Endothelial cell of umbilical vein (primary cell): ENCODE results near the gene C10orf71. TPM values are rescaled to one million over a fixed set of nuclear protein-coding genes. Genes with fewer than 3 reads are reported as not detected.

Source experiments
- BruUV-seq: library from RNA; stranded (reverse); fragments of 400-500 nt; replicated peaks from 2 replicates; lab custom pipeline; 2021; lab: Mats Ljungman, UMichigan
- CTCF ChIA-PET: fragments of 300-600, 350-600 bp; sonication (Branson Sonifier 250); formaldehyde crosslinking; loops from one replicate; lab custom pipeline; 2021; ENCODE audit warnings: antibody characterized with exemption, inconsistent platforms; lab: Charles Lee
- POLR2A ChIA-PET: fragments of 300-600, 350-600 bp; sonication (Branson Sonifier 250); formaldehyde crosslinking; loops from one replicate; lab custom pipeline; 2021; ENCODE audit warnings: antibody characterized with exemption, inconsistent platforms; lab: Charles Lee
- DNase-seq: peaks from one replicate; pipeline ENCODE4 v3.0.0-alpha.2; 2011; ENCODE audit warnings: low read depth, low spot score
- FAIRE-seq: peaks from 2 replicates; lab custom pipeline; 2011; peaks lifted over from hg19 to GRCh38; lab: Jason Lieb, UNC
- H2AFZ ChIP-seq: 2 replicates; pipeline ENCODE4 v1.6.0; 2012; ENCODE audit warnings: low read depth, low read length, control low read depth, inconsistent platforms
- H3K27ac ChIP-seq: 2 replicates; pipeline ENCODE4 v1.5.1; 2011; ENCODE audit warnings: low read depth, mild to moderate bottlenecking, control low read depth, low read length, moderate library complexity; ENCODE audit not compliant: insufficient read depth
- H3K27me3 ChIP-seq, 2 experiments: 2 replicates each; pipeline versions ENCODE4 v1.6.0 to v1.6.1; 2011; ENCODE audit warnings: low read length in 2 of 2, mixed read lengths in 1 of 2; ENCODE audit not compliant: control insufficient read depth in 2 of 2, insufficient read depth in 2 of 2
- H3K36me3 ChIP-seq, 2 experiments: 2 replicates in 1 of 2; 3 replicates in 1 of 2; pipeline ENCODE4 v1.5.1; 2011; ENCODE audit warnings: low read length in 2 of 2, mild to moderate bottlenecking in 1 of 2, moderate library complexity in 1 of 2; ENCODE audit not compliant: control insufficient read depth in 2 of 2, insufficient read depth in 2 of 2; ENCODE audit errors: extremely low read depth in 1 of 2
- H3K4me1 ChIP-seq: 3 replicates; pipeline ENCODE4 v1.5.1; 2011; ENCODE audit warnings: mild to moderate bottlenecking, low read length; ENCODE audit not compliant: control insufficient read depth, insufficient read depth; ENCODE audit errors: extremely low read depth
- H3K4me2 ChIP-seq: 2 replicates; pipeline ENCODE4 v1.6.1; 2011; ENCODE audit warnings: low read length, control low read depth, mixed read lengths; ENCODE audit not compliant: insufficient read depth
- H3K4me3 ChIP-seq, 3 experiments: fragments of 200-600 bp in 1 of 3; sonication (generic), shearing (Covaris generic) in 1 of 3; replicated peaks in 1 of 3; 2 replicates each; pipeline ENCODE4 v1.5.1; 2011 to 2016; ENCODE audit warnings: control low read depth in 3 of 3, low read length in 3 of 3, mild to moderate bottlenecking in 2 of 3, inconsistent platforms in 1 of 3, low read depth in 1 of 3, moderate library complexity in 1 of 3; ENCODE audit not compliant: insufficient read depth in 1 of 3
- H3K79me2 ChIP-seq: 2 replicates; pipeline ENCODE4 v1.6.0; 2012; ENCODE audit warnings: low read length, inconsistent platforms; ENCODE audit not compliant: control insufficient read depth, insufficient read depth
- H3K9ac ChIP-seq: replicated peaks from 2 replicates; pipeline ENCODE3; 2011; ENCODE audit warnings: low read length, control low read depth; ENCODE audit not compliant: insufficient read depth; ENCODE audit errors: extremely low read depth
- H3K9me1 ChIP-seq: replicated peaks from 3 replicates; pipeline ENCODE4 v1.6.0; 2011; ENCODE audit warnings: mild to moderate bottlenecking, low read length; ENCODE audit not compliant: control insufficient read depth, insufficient read depth; ENCODE audit errors: extremely low read depth
- H3K9me3 ChIP-seq: replicated peaks from 2 replicates; pipeline ENCODE4 v1.5.1; 2012; ENCODE audit warnings: low read length, inconsistent platforms; ENCODE audit not compliant: control insufficient read depth, insufficient read depth
- H4K20me1 ChIP-seq: replicated peaks from 2 replicates; pipeline ENCODE3; 2011; ENCODE audit warnings: mild to moderate bottlenecking, low read length; ENCODE audit not compliant: control insufficient read depth, insufficient read depth; ENCODE audit errors: extremely low read depth
- CTCF ChIP-seq, 2 donors: IDR thresholded peaks; 1 replicate in 1 of 2; 2 replicates in 1 of 2; pipeline ENCODE4 v1.5.1; 2011; ENCODE audit warnings: low read length in 2 of 2, mild to moderate bottlenecking in 2 of 2, moderate library complexity in 2 of 2, control low read depth in 1 of 2, inconsistent platforms in 1 of 2, low read depth in 1 of 2; ENCODE audit not compliant: insufficient read depth in 1 of 2; ENCODE audit errors: extremely low read depth in 1 of 2
- EZH2 ChIP-seq: IDR thresholded peaks from 2 replicates; pipeline ENCODE4 v1.6.1; 2012; ENCODE audit warnings: borderline replicate concordance, low read depth, mild to moderate bottlenecking, moderate library complexity, low read length, inconsistent platforms; ENCODE audit not compliant: severe bottlenecking
- FOS ChIP-seq: IDR thresholded peaks from 2 replicates; pipeline ENCODE4 v1.6.1; 2011; ENCODE audit warnings: mild to moderate bottlenecking, low read length, moderate library complexity, borderline replicate concordance; ENCODE audit not compliant: insufficient read depth
- JUN ChIP-seq: IDR thresholded peaks from 2 replicates; pipeline ENCODE4 v1.6.1; 2011; ENCODE audit warnings: borderline replicate concordance, low read depth; ENCODE audit not compliant: insufficient read length, insufficient read depth
- MAX ChIP-seq: IDR thresholded peaks from 2 replicates; pipeline ENCODE4 v1.6.1; 2011; ENCODE audit not compliant: insufficient read depth, insufficient read length
- MYC ChIP-seq: IDR thresholded peaks from one replicate; pipeline ENCODE4 v1.6.1; 2011; ENCODE audit warnings: mild to moderate bottlenecking, low read depth, low read length
- POLR2A ChIP-seq: IDR thresholded peaks from 2 replicates; pipeline ENCODE4 v1.6.1; 2012; ENCODE audit warnings: low read depth, mild to moderate bottlenecking, control low read depth, low read length
- dilution Hi-C: fragments of 300-500 bp; cut with MboI; formaldehyde crosslinking; loops from one replicate; pipeline ENCODE4 v1.15.0; 2019; ENCODE audit warnings: low sequenced_read_pairs; ENCODE audit not compliant: extremely low pct_ligation_motif_present
- intact Hi-C: fragments of 100-400 bp; cut with micrococcal nuclease; formaldehyde crosslinking; loops from one replicate; pipeline ENCODE4 v1.10.0; 2022
- polyA plus RNA-seq, 4 experiments: library from polyadenylated mRNA; depleted of rRNA in 3 of 4; stranded (reverse) in 3 of 4; unstranded in 1 of 4; fragments of >200 nt; gene quantifications; 2 replicates each; pipeline versions ENCODE4 v1.2.1 to v1.2.3, GENCODE V29; 2011 to 2012; ENCODE audit warnings: missing spikeins in 1 of 4
- total RNA-seq: library from RNA; stranded (reverse); gene quantifications from 2 replicates; pipeline ENCODE4 v1.2.3, GENCODE V29; 2021

The C10orf71 gene
- total and polyA plus RNA-seq, 2 donors (not counting 3 experiments of a cell fraction or from before 2014, with no cell fraction given): not detected

GRCh38 chr10:49354593-49354992 is 55.6 kb downstream of the C10orf71 start:
- ChIA-PET POLR2A (no interaction called here), CTCF (no interaction called here)
- no peak overlapping the region for H2AFZ ChIP-seq

More at GRCh38 chr10:49354593-49354992, 55.6 kb downstream of the C10orf71 start:
- Histone ChIP-seq H3K9ac (no peak overlapping the region), H3K9me1 (no peaks in the 10 kb centered on the region), H3K4me2 (no peak overlapping the region), H3K79me2 (no peaks in the 10 kb centered on the region), H4K20me1 (no peaks in the 10 kb centered on the region), H3K27me3 (peaks cover 0 to 1% of the 10 kb centered on the region in 2 experiments), H3K36me3 (no peaks in the 10 kb centered on the region), H3K4me1 (no peaks in the 10 kb centered on the region), H3K27ac (no peak overlapping the region), H3K9me3 (no peaks in the 10 kb centered on the region), H3K4me3 (no peak overlapping the region)
- intact Hi-C loops (no loop called here), dilution Hi-C loops (no loop called here)
- TF ChIP-seq CTCF (IDR thresholded peaks at IDR 0.05; ENCODE audit: extremely low read depth in 1 of 2, insufficient read depth in 1 of 2, low read depth in 1 of 2, low read length in 2 of 2): no peak
- TF ChIP-seq JUN: no peak
- TF ChIP-seq FOS: no peak
- no peak for TF ChIP-seq EZH2
- TF ChIP-seq POLR2A: no peak
- no peak for TF ChIP-seq MAX
- no peak for TF ChIP-seq MYC
- no peak for FAIRE-seq
- no TSS peak for BruUV-seq
- DNase-seq: no peak
